ENCODE results near the gene CELSR3.
A peak's percentile ranks its signal among the peaks of the same experiment; 100 is the strongest.

DNA sequence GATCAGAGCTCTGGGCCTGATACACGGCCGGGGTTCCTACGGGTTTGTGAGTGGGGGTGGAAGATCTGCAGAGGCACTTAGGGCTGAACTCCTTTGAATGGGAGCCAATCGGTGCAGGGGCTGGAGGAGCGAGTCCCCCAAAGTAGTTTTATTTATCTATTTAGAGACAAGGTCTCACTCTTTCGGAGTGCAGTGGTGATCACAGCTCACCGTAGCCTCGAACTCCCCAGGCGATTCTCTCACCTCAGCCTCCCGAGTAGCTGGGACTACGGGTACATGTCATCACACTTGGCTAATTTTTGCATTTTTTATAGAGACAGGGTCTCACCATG, 1.6 kb upstream of the CELSR3 start:
- peak in 1 of 4 experiments; percentile 34 for TF ChIP-seq CTCF (IDR thresholded peaks at IDR 0.05)
- no peak for TF ChIP-seq POLR2A (IDR thresholded peaks at IDR 0.05)
- TF ChIP-seq EP300 (IDR thresholded peaks at IDR 0.05): no peak

Measured in sigmoid colon (tissue), 4 donors.